Osteoblast (primary cell): Measurements from ENCODE around the gene PIGBOS1. TPM values are rescaled to one million over a fixed set of nuclear protein-coding genes. Genes with fewer than 3 reads are reported as not detected.

Experiments used
- DNase-seq: peaks from one replicate; pipeline ENCODE4 v3.0.0; 2011; ENCODE audit warnings: low spot score, mixed read lengths; ENCODE audit not compliant: insufficient read length; ENCODE audit errors: missing footprints
- H2AFZ ChIP-seq: 2 replicates; pipeline ENCODE4 v1.6.0; 2011; ENCODE audit warnings: mild to moderate bottlenecking, low read length
- H3K27ac ChIP-seq: 2 replicates; pipeline ENCODE4 v1.5.1; 2011; ENCODE audit warnings: mild to moderate bottlenecking, low read depth, low read length, moderate library complexity
- H3K27me3 ChIP-seq: 2 replicates; pipeline ENCODE4 v1.6.0; 2012; ENCODE audit warnings: mild to moderate bottlenecking, control low read depth, inconsistent platforms, low read length, moderate library complexity; ENCODE audit not compliant: insufficient read depth
- H3K36me3 ChIP-seq: 2 replicates; pipeline ENCODE4 v1.5.1; 2011; ENCODE audit warnings: mild to moderate bottlenecking, low read length, control low read depth, moderate library complexity; ENCODE audit not compliant: insufficient read depth
- H3K4me1 ChIP-seq: 2 replicates; pipeline ENCODE4 v1.5.1; 2011; ENCODE audit warnings: mild to moderate bottlenecking, low read length, control low read depth, moderate library complexity; ENCODE audit not compliant: insufficient read depth
- H3K4me2 ChIP-seq: 2 replicates; pipeline ENCODE4 v1.6.0; 2011; ENCODE audit warnings: mild to moderate bottlenecking, low read length; ENCODE audit not compliant: insufficient read depth
- H3K4me3 ChIP-seq: fragments of 200-600 bp; sonication (generic); 3 replicates; pipeline ENCODE4 v1.5.1; 2012; ENCODE audit warnings: mild to moderate bottlenecking, low read length, inconsistent platforms; ENCODE audit not compliant: insufficient read depth
- H3K79me2 ChIP-seq: 2 replicates; pipeline ENCODE4 v1.6.0; 2012; ENCODE audit warnings: mild to moderate bottlenecking, low read length, control low read depth, inconsistent platforms; ENCODE audit not compliant: insufficient read depth
- H3K9me3 ChIP-seq: 2 replicates; pipeline ENCODE4 v1.5.1; 2011; ENCODE audit warnings: low read depth, low read length, control low read depth
- H4K20me1 ChIP-seq: 2 replicates; pipeline ENCODE4 v1.6.0; 2012; ENCODE audit warnings: mild to moderate bottlenecking, low read length, control low read depth; ENCODE audit not compliant: insufficient read depth
- CTCF ChIP-seq: IDR thresholded peaks from 2 replicates; pipeline ENCODE4 v1.5.1; 2011; ENCODE audit warnings: mild to moderate bottlenecking, low read depth, low read length, moderate library complexity; ENCODE audit errors: extremely low read depth
- total RNA-seq: library from RNA; depleted of rRNA; stranded (reverse); fragments of >200 nt; gene quantifications from 2 replicates; pipeline ENCODE4 v1.2.3, GENCODE V29; 2012

PIGBOS1 gene
- total RNA-seq, 1 donor: 10.5 TPM

- no peaks in the 10 kb centered on the region for H3K4me1 ChIP-seq
- H4K20me1 ChIP-seq: no peaks in the 10 kb centered on the region
- no peak for TF ChIP-seq CTCF
- H2AFZ ChIP-seq: no peak overlapping the region
- DNase-seq: no peak
- H3K4me2 ChIP-seq: no peak overlapping the region
- no peak overlapping the region for H3K4me3 ChIP-seq
- no peaks in the 10 kb centered on the region for H3K79me2 ChIP-seq
- no peak overlapping the region for H3K27ac ChIP-seq
- peaks cover 7% of the 10 kb centered on the region for H3K36me3 ChIP-seq
- no peaks in the 10 kb centered on the region for H3K27me3 ChIP-seq
- H3K9me3 ChIP-seq: no peaks in the 10 kb centered on the region
Observed at GRCh38 chr15:55353025-55353424, 34.1 kb upstream of the PIGBOS1 start.

GRCh38 chr15:55349282-55349681, 30.4 kb upstream of the PIGBOS1 start:
- TF ChIP-seq CTCF: no peak
- Histone ChIP-seq H3K9me3 (no peaks in the 10 kb centered on the region), H3K27me3 (no peaks in the 10 kb centered on the region), H4K20me1 (no peaks in the 10 kb centered on the region), H3K4me2 (no peak overlapping the region), H3K36me3 (peaks cover 2% of the 10 kb centered on the region), H2AFZ (no peak overlapping the region), H3K4me3 (no peak overlapping the region), H3K27ac (no peak overlapping the region), H3K4me1 (no peaks in the 10 kb centered on the region), H3K79me2 (no peaks in the 10 kb centered on the region)
- no peak for DNase-seq

GRCh38 chr15:55348281-55348778, 29.4 kb upstream of the PIGBOS1 start:
- Histone ChIP-seq H3K9me3 (no peaks in the 10 kb centered on the region), H2AFZ (no peak overlapping the region), H3K36me3 (peaks cover 2% of the 10 kb centered on the region), H3K27ac (no peak overlapping the region), H3K4me2 (no peak overlapping the region), H3K4me1 (no peaks in the 10 kb centered on the region), H3K79me2 (no peaks in the 10 kb centered on the region), H3K27me3 (no peaks in the 10 kb centered on the region), H4K20me1 (no peaks in the 10 kb centered on the region), H3K4me3 (no peak overlapping the region)
- no peak for DNase-seq
- TF ChIP-seq CTCF: no peak

- TF ChIP-seq CTCF: no peak
- Histone ChIP-seq H4K20me1 (no peaks in the 10 kb centered on the region), H3K27ac (no peak overlapping the region)
Observed at GRCh38 chr15:55344206-55344605, 25.3 kb upstream of the PIGBOS1 start.

More at GRCh38 chr15:55344206-55344605, 25.3 kb upstream of the PIGBOS1 start:
- no peak for DNase-seq
- Histone ChIP-seq H3K79me2 (no peaks in the 10 kb centered on the region), H3K4me2 (no peak overlapping the region), H3K4me1 (no peaks in the 10 kb centered on the region), H3K27me3 (no peaks in the 10 kb centered on the region), H2AFZ (no peak overlapping the region), H3K9me3 (no peaks in the 10 kb centered on the region), H3K36me3 (peaks cover 4% of the 10 kb centered on the region), H3K4me3 (no peak overlapping the region)
